Activated CD4-positive, alpha-beta T cell treated with anti-CD3 and anti-CD28 coated beads, Interleukin-2, amount 50 U/mL, for 16 hours (primary cell): ENCODE results near the gene MED27.

Experiments used
- DNase-seq: peaks from one replicate; pipeline ENCODE4 v3.0.0-alpha.2; 2020

Gene MED27

GRCh38 chr9:131912671-131913070 lies 167.0 kb downstream of the MED27 start:
- no peak for DNase-seq

DNA sequence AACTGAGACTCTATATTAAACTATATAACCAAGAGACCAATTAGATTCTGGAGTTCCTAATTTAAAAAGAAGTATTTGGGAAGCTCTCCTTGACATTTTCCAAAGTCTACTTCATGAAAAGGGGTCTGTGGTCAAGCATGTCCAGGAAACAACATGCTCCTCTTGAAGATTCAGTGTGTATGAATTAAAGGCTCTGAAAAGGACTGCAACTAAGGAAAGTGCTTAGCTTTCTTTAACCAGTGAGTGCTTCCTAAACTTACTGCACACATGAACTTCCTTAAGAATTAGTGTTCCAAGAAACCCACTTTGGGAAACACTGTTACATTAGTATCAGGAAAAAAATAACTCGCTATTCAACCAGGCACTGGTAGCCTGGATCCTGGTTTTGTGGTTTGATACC lies 167.6 kb downstream of the MED27 start:
- DNase-seq: no peak

GRCh38 chr9:131910572-131910971 lies 169.1 kb downstream of the MED27 start:
- DNase-seq: no peak

DNA sequence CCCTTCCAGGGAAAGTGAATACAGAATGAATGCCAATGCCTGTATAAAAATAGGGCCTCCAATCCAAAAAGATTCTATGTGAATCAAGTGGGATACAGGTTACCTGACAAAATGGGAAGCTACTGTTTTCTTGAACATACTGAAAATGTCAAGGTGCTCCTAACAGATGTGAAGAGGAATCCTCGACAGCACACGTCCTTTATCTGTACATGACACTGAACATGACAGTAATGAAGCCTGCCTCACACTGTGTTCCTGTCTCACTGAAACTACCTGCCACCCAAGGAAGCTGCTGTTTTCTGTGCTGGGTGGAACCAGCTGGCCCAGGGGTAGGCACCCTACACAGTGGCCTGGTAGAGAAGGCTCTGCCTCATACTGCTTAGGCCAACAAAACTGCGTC lies 174.5 kb downstream of the MED27 start:
- no peak for DNase-seq

- no peak for DNase-seq
Observed at GRCh38 chr9:131899296-131900228, 180.1 kb downstream of the MED27 start.

DNA sequence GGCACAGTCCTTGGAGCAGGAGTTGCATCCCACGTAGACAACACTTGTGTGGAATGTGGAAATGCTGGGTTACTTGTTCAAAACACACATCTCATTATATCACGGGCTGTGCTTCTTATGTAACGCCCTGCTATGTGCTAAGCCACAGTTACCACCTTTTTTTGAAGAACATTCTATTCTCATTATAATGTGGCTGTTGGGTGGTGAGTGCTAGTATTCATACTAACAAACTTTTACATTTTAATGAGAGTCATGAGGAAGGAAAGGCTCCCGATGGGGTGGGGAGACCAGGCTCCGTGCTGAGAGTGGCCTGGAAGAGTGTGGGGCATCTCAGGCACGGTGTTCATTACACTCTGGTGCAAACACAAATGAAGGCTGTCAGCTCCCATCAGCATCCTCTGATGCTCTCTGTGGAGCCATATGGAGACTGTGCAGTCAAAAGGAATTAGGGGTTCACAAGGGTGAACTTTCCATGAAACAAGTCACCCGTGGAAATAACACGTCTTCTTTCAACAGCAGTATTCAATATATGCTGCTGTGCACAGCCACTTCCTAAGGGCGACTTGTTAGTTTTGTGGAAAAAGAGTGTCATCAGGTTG lies 186.7 kb downstream of the MED27 start:
- DNase-seq: no peak

DNA sequence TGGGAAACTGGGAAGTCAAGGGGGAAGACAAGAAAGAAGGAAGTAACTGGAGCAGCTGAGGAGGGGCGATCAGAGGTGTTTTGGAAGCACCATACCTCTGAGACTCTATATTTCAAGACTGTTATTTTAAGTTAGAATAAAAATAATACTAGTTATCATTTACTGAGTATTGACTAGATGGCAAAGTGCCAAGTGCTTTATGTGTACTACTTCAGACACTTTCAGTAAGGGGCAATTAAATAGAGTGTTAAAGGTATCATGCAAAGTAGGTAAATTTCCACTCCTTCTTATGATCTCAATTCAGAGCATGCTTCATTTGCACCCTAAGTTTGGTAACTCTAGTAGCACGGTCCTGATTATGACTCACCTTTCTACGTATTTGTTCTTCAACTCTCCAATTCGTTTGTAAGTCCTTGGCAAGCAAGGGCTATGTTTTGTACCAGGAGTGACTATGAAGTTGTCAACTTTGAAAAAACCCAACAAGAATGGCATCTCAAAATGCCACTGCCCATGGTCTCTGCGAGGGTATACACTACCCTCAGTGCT lies 187.4 kb downstream of the MED27 start:
- DNase-seq: no peak

- DNase-seq: no peak
Observed at GRCh38 chr9:131891598-131891997, 188.1 kb downstream of the MED27 start.

DNA sequence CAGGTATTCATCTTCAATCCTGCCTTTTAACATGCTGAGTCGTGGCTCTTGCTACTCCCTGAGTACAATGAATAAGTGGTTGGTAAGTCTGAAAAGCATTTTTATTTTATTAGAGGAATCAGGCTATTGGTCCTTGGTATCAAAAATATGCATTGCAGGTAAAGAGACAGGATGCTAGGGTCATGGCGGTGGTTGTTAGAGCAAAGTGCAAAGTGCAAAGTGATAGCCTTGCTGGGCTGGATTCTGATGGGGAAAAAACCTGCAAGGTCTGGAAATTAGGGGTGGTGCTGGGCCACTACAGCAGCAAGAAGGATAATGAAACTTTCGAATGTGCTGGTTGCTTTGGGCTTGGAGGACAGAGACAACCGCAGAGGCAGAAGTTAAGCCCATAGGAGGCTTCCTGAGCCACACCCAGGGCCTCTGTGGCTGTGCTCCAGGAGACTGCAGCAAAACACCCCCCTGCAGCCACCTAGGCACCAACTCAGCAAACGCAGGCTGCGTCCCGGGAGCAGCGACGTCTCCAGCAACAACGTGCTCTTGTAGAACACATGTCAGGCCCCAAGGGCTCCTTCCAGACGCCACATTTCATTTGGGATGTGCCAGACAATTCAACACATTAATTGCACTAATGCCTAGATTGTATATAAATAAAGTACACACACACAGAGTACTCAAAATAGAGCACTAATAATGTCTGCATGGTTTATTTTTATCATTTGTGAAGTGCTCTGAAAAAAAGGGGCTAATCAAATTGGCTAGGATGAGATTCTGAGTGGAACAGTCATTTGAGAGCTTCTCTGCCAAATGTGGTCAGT lies 190.0 kb downstream of the MED27 start:
- no peak for DNase-seq

- no peak for DNase-seq
Observed at GRCh38 chr9:131888923-131889322, 190.7 kb downstream of the MED27 start.

DNA sequence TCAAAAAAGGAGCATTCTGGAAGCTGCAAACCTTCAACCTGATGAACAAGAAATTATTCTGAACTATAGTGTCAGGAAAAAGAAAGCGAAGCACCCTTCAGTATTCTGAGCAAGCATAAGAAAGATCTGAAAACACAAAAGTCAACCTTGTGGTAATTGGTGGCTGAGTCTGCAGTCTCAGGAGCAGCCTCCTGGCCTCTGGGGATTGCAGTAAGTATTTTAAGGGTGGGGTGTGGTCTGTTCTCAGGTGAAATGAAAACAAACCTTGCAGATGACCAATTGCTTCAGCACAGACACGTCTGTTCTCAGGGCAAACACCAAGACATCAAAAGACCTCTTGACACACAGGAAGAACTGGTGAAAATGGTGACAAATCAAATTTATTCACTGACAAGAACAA lies 192.0 kb downstream of the MED27 start:
- DNase-seq: no peak

GRCh38 chr9:131886826-131887225 lies 192.8 kb downstream of the MED27 start:
- DNase-seq: no peak

DNA sequence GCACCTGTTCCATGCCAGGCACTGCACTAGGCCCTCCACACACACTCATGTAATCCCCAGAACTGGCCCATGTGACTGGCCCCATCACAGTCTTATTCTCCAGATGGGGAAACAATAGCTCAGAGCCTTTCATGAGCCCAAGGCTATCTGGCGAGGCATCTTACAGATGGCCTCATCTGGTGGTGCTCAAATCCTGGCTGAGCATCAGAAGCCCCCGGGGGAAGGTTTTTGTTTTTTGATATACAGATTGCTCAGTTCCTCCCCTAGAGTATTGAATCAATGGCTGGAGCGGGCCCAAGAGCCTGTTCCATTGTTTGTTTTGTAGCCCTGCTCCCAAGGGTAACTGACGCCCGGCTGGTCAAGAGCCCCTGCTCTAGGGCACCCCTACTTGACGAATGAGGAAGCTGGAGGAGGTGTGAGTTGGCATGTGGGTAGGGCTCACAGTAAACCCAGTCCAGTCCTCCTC lies 194.5 kb downstream of the MED27 start:
- no peak for DNase-seq

DNA sequence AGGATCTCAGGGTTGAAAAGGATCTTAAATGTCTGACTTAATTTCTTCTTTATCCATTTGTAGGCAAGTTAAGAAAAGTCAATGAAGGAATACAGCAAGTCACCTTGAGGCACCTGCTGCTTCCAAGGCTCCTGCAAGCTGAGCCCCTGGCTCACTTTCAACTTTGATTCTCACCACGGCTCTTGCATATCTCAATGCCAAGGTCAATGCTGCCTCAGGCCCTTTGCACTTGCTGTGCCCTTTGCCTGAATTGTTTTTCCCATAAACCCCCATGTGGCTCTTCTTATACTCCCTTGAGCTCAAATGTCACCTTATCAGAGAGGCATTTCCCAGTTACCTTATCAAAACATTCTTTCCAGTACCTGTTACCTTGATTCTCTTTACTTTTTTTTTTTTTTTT lies 195.4 kb downstream of the MED27 start:
- DNase-seq: no peak

DNA sequence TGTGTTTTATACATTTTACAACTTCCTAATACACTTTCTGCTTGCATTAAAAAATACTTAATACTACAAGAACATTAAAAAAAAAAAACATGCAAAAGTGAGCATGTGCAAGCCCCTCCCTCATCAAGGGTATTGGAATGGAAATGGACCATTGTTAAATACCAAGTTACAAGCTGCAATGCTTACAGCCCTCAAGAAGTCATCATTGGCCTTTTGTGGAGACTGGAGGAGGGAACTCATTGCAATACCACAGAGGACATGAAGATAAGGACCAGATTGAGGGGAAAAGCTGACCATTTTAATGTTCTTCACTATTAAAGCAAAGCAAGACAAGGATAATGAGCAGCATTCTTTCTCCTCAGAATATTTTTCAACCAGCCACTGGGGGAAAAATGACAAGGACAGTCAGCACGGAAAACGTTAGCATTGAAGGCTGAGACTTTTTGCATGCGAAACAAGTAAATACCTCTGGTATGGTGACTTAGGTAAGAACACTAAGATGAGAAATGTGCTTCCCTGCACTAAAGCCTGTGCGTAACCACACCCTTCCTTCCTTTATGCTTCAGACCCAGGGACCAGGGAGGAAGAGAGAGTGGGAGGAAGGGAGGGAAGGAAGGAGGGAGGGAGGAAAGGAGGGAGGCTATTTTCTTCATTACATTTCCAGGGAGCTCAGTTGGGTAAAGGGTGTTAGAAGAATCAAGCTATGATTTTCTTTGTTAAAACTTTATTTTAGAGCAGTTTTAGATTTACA lies 198.7 kb downstream of the MED27 start:
- no peak for DNase-seq

- no peak for DNase-seq
Observed at GRCh38 chr9:131879911-131880290, 199.8 kb downstream of the MED27 start.

- DNase-seq: no peak
Observed at GRCh38 chr9:131879181-131879910, 200.3 kb downstream of the MED27 start.

DNA sequence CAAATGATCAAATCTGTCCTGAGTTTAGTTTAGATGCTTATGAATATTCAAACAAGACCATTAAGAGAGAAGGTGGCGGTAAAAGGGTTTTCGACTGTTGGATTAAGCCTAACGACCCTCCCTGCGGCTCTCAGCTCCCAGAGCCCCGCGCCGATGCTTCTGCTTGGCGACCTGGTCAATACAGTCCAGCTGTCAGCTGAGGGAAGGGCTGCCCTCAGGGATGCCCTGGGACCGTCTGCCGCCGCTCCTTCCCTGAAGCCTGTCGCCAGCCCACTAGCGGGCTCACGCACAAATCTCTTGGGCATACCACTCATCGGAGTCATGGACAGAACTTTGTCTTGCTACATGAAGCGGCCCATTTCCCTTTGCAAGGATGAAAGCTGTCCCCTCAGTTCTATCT lies 203.2 kb downstream of the MED27 start:
- no peak for DNase-seq

- peak; percentile 14 for DNase-seq
Observed at GRCh38 chr9:131875828-131876485, 203.7 kb downstream of the MED27 start.

DNA sequence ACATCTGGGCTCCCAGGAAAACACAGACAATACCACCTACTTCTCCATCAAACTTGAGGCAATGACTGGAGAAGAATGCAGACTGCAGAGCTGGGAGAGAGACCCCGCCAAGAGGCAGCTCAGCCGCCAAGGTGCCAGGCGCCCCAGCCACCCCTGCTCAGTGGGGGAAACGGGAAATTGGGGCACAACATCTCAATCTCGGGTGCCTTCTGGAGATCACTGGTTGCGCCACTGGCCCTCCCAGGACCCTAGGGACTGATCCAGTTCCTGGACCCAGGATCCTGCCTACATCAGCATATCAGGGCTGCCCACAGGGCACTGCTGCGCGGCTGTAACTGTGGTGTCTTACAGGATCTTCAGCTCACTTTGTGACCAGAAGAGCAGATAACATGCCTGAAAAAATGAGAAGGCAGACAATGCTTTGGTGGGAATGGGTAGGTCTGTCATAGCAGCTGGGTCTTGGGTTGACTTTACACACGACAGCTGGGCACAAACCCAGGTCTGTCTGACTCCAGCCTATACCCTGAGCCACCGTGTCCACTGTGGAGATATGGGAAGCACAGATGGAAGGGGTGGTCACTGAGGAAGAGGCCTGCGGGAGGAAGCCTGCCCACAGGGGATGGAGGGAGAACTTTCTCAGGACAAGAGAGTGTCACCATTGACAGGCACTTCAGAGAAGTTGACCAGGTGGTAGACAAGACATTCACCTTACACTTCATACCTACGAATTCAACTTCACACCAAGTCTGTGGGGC lies 204.6 kb downstream of the MED27 start:
- no peak for DNase-seq
